Measurements from ENCODE around the gene ZFYVE1. TPM values are rescaled to one million over a fixed set of nuclear protein-coding genes. Genes with fewer than 3 reads are reported as not detected.

ZFYVE1 gene
- polyA plus RNA-seq, 2 of the 4 experiments (the other 2 are of a cell fraction): 7.4 to 9.4 TPM

GRCh38 chr14:72975770-72976169, 51.1 kb downstream of the ZFYVE1 start:
- POLR2A ChIA-PET: no interaction called here
- ATAC-seq: peak; percentile 60 to 80; a peak in 4 of 6 replicates
- CTCF ChIA-PET: interaction anchor here (0.8 to 1.9 kb wide), 2 partner anchors 12 to 27 kb away, joined by 4 to 5 read pairs; no protein-coding TSS in a partner anchor
- H3K4me3 ChIP-seq: no peak overlapping the region
- TF ChIP-seq RAD21 (conservative IDR thresholded peaks at IDR 0.05 in 1 of 2, IDR thresholded peaks at IDR 0.05 in 1 of 2) (peak in 1 of 2 experiments; percentile 37; a peak in 2 of 5 replicates), EP300 (IDR thresholded peaks at IDR 0.05) (no peak), CTCF (IDR thresholded peaks at IDR 0.05) (peak; percentile 12; the same call in 1 of the 3 replicates)
- FAIRE-seq: no peak
- no peaks in the 10 kb centered on the region for H3K9me3 ChIP-seq
- no peak overlapping the region for H3K4me2 ChIP-seq
- no peaks in the 10 kb centered on the region for H3K4me1 ChIP-seq
- peak; percentile 29 to 44 for DNase-seq (ENCODE audit: low read depth in 1 of 2, low spot score in 1 of 2)
- 82% methylated on average over 4 of the region's 4 CpGs for WGBS (ENCODE audit: missing lambda C conversion rate)
- H3K27ac ChIP-seq: no peak overlapping the region

- H3K4me3 ChIP-seq: no peak overlapping the region
- no peak for DNase-seq (ENCODE audit: low read depth in 1 of 2, low spot score in 1 of 2)
- POLR2A ChIA-PET: no interaction called here
Measured at GRCh38 chr14:72974661-72975060, 52.2 kb downstream of the ZFYVE1 start.

GRCh38 chr14:72970824-72971434, 56.0 kb downstream of the ZFYVE1 start:
- TF ChIP-seq CHD4 (IDR thresholded peaks at IDR 0.05; ENCODE audit: borderline replicate concordance) (no peak), MAFK (IDR thresholded peaks at IDR 0.05; ENCODE audit: partially characterized antibody) (peak; percentile 79), BHLHE40 (IDR thresholded peaks at IDR 0.05; ENCODE audit: low read depth, low read length) (no peak), HES2 (IDR thresholded peaks at IDR 0.05) (no peak), RARB (CRISPR knock-in tag; IDR thresholded peaks at IDR 0.05) (no peak), FOSL2 (IDR thresholded peaks at IDR 0.05) (no peak), FOSL2 (CRISPR knock-in tag; IDR thresholded peaks at IDR 0.05) (no peak)
- Histone ChIP-seq H3K4me3 (no peak overlapping the region), H3K4me1 (no peaks in the 10 kb centered on the region), H3K9me3 (no peaks in the 10 kb centered on the region), H3K27ac (no peak overlapping the region), H3K4me2 (no peak overlapping the region)
- 92% methylated on average over 19 of the region's 20 CpGs for WGBS (ENCODE audit: missing lambda C conversion rate)
- POLR2A ChIA-PET: no interaction called here
- DNase-seq (ENCODE audit: low read depth in 1 of 2, low spot score in 1 of 2): no peak
- FAIRE-seq: no peak
- ATAC-seq: no peak
- CTCF ChIA-PET: interaction anchor here (0.6 to 2.4 kb wide), 2 partner anchors 96 to 457 kb away, joined by 4 to 8 read pairs; no protein-coding TSS in a partner anchor

More at GRCh38 chr14:72974661-72975060, 52.2 kb downstream of the ZFYVE1 start:
- TF ChIP-seq HOXA7 (CRISPR knock-in tag; IDR thresholded peaks at IDR 0.05) (no peak), HOXB13 (CRISPR knock-in tag; IDR thresholded peaks at IDR 0.05; ENCODE audit: low read depth) (no peak), HMGXB4 (CRISPR knock-in tag; IDR thresholded peaks at IDR 0.05; ENCODE audit: borderline replicate concordance) (no peak), CBX8 (IDR thresholded peaks at IDR 0.05) (no peak), MAX (IDR thresholded peaks at IDR 0.05) (no peak), RARB (CRISPR knock-in tag; IDR thresholded peaks at IDR 0.05) (no peak), CHD2 (IDR thresholded peaks at IDR 0.05; ENCODE audit: low read length, partially characterized antibody) (no peak), HES2 (IDR thresholded peaks at IDR 0.05) (no peak), ZC3H11A (IDR thresholded peaks at IDR 0.05) (no peak), RFX5 (IDR thresholded peaks at IDR 0.05) (no peak), ATOH8 (CRISPR knock-in tag; IDR thresholded peaks at IDR 0.05; ENCODE audit: low read depth) (no peak), NFE2L2 (conservative IDR thresholded peaks at IDR 0.05; ENCODE audit: low read length) (no peak), HOXB5 (CRISPR knock-in tag; IDR thresholded peaks at IDR 0.05) (no peak), JUNB (IDR thresholded peaks at IDR 0.05) (no peak), HEYL (CRISPR knock-in tag; IDR thresholded peaks at IDR 0.05) (no peak), KDM1A (IDR thresholded peaks at IDR 0.05; ENCODE audit: low read depth) (no peak), MAFK (IDR thresholded peaks at IDR 0.05; ENCODE audit: partially characterized antibody) (no peak)
- no peak overlapping the region for H3K4me2 ChIP-seq
- no peaks in the 10 kb centered on the region for H3K4me1 ChIP-seq
- H3K9me3 ChIP-seq: no peaks in the 10 kb centered on the region
- H3K27ac ChIP-seq: no peak overlapping the region
- 93% methylated on average over 11 of the region's 12 CpGs for WGBS (ENCODE audit: missing lambda C conversion rate)
- CTCF ChIA-PET: interaction anchor here (0.8 to 1.9 kb wide), 4 partner anchors 11 to 69 kb away, joined by 3 to 5 read pairs (median 4); no protein-coding TSS in a partner anchor
- ATAC-seq: no peak
- FAIRE-seq: no peak

All from A549 (cell line).